Natural killer cell (primary cell): ENCODE results near the gene FASTK. TPM values are rescaled to one million over a fixed set of nuclear protein-coding genes. Genes with fewer than 3 reads are reported as not detected.

Experiments used
- ATAC-seq, 3 donors: fragments of 150-1000 bp in 2 of 3; fragments of 200-7000 bp in 1 of 3; cut with Tn5 transposase; 1 replicate in 1 of 3; 2 replicates in 2 of 3; pipeline ENCODE4 v1.10.0; 2021; ENCODE audit warnings: mild to moderate bottlenecking in 2 of 3, moderate library complexity in 2 of 3
- DNase-seq, 2 donors: peaks; one replicate each; pipeline versions ENCODE4 v3.0.0 to v3.0.0-alpha.2; 2013 to 2021; ENCODE audit warnings: mixed read lengths in 1 of 2
- H3K27ac ChIP-seq: one replicate; pipeline ENCODE4 v1.5.1; 2013; ENCODE audit warnings: mild to moderate bottlenecking, low read length
- H3K27me3 ChIP-seq: one replicate; pipeline ENCODE4 v1.6.1; 2013; ENCODE audit warnings: low read length; ENCODE audit not compliant: control insufficient read depth, insufficient read depth
- H3K36me3 ChIP-seq: one replicate; pipeline ENCODE4 v1.6.1; 2013; ENCODE audit warnings: low read length; ENCODE audit not compliant: control insufficient read depth, insufficient read depth
- H3K4me1 ChIP-seq: one replicate; pipeline ENCODE4 v1.6.1; 2013; ENCODE audit warnings: low read length; ENCODE audit not compliant: control insufficient read depth, insufficient read depth
- H3K4me3 ChIP-seq: one replicate; pipeline ENCODE4 v1.5.1; 2013; ENCODE audit warnings: low read length
- H3K9me3 ChIP-seq: one replicate; pipeline ENCODE4 v1.6.1; 2013; ENCODE audit warnings: low read length; ENCODE audit not compliant: control insufficient read depth, insufficient read depth
- H3K27ac Mint-ChIP-seq, 2 donors: one replicate each; pipeline ENCODE4 v1.8.0; 2022; ENCODE audit warnings: mild to moderate bottlenecking in 2 of 2, mixed read lengths in 2 of 2, moderate library complexity in 1 of 2
- H3K27me3 Mint-ChIP-seq, 2 donors: one replicate each; pipeline ENCODE4 v1.8.0; 2022; ENCODE audit warnings: low read depth in 2 of 2, mixed read lengths in 2 of 2
- H3K36me3 Mint-ChIP-seq: one replicate; pipeline ENCODE4 v1.8.0; 2022; ENCODE audit warnings: mixed read lengths
- H3K4me1 Mint-ChIP-seq, 2 donors: one replicate each; pipeline ENCODE4 v1.8.0; 2022; ENCODE audit warnings: mixed read lengths in 2 of 2
- H3K4me3 Mint-ChIP-seq: one replicate; pipeline ENCODE4 v1.8.0; 2022; ENCODE audit warnings: mild to moderate bottlenecking, moderate library complexity, mixed read lengths
- H3K9me3 Mint-ChIP-seq, 2 donors: one replicate each; pipeline ENCODE4 v1.8.0; 2022; ENCODE audit warnings: mixed read lengths in 2 of 2
- whole genome bisulfite sequencing: methylation state at CpG from one replicate; pipeline ENCODE4 v1.1.7; 2013; ENCODE audit warnings: missing lambda C conversion rate; ENCODE audit not compliant: insufficient coverage; 5-methylcytosine and 5-hydroxymethylcytosine counted together
- intact Hi-C: fragments of 100-400 bp; cut with micrococcal nuclease; formaldehyde crosslinking; loops from one replicate; pipeline ENCODE4 v1.14.2; 2022
- total RNA-seq, 4 donors: library from RNA; stranded (reverse); fragments of 120-200 nt in 1 of 4; gene quantifications; one replicate each; pipeline versions ENCODE4 v1.2.3 to v1.2.4, GENCODE V29; 2013 to 2022
- TF ChIP-seq, protein P1 (sequence below): fragments of 200-600 bp; IDR thresholded peaks from one replicate; pipeline ENCODE4 v1.8.0; 2022; ENCODE audit warnings: antibody characterized with exemption

The FASTK gene
- total RNA-seq, 3 donors from 2014 or later (not counting 1 experiment from before 2014, with no cell fraction given): 72.8 to 89.4 (median 85.2) TPM

DNA sequence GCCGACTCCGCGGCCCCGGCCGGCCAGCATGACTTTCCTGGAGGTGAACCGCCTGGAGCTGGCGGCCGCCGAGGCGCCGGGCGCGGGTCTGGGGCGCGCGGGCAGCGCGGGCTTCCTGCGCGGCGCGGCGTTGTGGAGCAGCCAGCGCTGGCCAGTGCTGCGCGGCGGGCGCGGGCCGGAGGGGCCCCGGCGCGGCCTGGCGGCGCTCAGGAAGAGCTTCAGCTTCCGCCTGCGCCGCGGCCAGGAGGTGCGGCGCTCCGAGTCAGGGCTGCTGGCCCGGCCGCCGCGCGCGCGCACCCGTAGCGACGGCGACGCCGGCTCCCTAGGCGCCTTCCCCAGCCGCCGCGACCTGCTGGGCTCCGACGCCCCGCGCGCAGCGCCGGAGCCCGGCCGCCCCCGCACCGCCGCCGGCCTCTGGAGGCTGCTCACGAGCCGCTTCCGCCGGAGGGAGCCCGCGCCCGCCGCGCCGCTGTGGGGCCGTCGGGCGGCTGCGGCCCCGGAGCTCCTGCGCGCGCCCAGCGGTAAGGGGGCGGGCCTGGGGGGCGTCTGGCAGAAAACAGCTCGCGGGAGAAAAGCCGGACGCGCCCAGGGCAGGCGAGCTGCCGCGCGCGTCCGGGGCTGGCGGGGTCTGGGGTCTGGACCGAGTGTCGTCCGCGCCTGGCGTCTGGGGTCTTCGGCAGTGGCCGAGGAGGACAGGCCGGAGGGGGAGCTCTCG is 34.7 kb upstream of the FASTK start:
- H3K36me3 ChIP-seq: peaks cover 7% of the 10 kb centered on the region
- H3K4me3 ChIP-seq: no peak overlapping the region
- no peaks in the 10 kb centered on the region for H3K27me3 Mint-ChIP-seq
- H3K27me3 ChIP-seq: peaks cover 2% of the 10 kb centered on the region
- no peak overlapping the region for H3K27ac ChIP-seq
- H3K4me1 ChIP-seq: peaks cover 11% of the 10 kb centered on the region
- DNase-seq (peak in 1 of 2 donors; percentile 57), ATAC-seq (peak in 2 of 3 donors; percentile 46 to 66)
- no peak overlapping the region for H3K27ac Mint-ChIP-seq
- TF ChIP-seq, protein P1, sequence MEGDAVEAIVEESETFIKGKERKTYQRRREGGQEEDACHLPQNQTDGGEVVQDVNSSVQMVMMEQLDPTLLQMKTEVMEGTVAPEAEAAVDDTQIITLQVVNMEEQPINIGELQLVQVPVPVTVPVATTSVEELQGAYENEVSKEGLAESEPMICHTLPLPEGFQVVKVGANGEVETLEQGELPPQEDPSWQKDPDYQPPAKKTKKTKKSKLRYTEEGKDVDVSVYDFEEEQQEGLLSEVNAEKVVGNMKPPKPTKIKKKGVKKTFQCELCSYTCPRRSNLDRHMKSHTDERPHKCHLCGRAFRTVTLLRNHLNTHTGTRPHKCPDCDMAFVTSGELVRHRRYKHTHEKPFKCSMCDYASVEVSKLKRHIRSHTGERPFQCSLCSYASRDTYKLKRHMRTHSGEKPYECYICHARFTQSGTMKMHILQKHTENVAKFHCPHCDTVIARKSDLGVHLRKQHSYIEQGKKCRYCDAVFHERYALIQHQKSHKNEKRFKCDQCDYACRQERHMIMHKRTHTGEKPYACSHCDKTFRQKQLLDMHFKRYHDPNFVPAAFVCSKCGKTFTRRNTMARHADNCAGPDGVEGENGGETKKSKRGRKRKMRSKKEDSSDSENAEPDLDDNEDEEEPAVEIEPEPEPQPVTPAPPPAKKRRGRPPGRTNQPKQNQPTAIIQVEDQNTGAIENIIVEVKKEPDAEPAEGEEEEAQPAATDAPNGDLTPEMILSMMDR: no peak
- H3K4me3 Mint-ChIP-seq: peak overlapping the region; percentile 47
- intact Hi-C loops: no loop called here
- 10% methylated on average over 114 of the region's 114 CpGs for WGBS
- H3K9me3 Mint-ChIP-seq: no peaks in the 10 kb centered on the region
- peaks cover 0 to 9% of the 10 kb centered on the region in 2 donors for H3K4me1 Mint-ChIP-seq
- no peaks in the 10 kb centered on the region for H3K9me3 ChIP-seq
- H3K36me3 Mint-ChIP-seq: no peaks in the 10 kb centered on the region

GRCh38 chr7:151114151-151115090 is 33.8 kb upstream of the FASTK start:
- Histone ChIP-seq H3K27ac (no peak overlapping the region), H3K4me1 (peaks cover 11% of the 10 kb centered on the region), H3K36me3 (peaks cover 3% of the 10 kb centered on the region), H3K9me3 (no peaks in the 10 kb centered on the region), H3K27me3 (peaks cover 2% of the 10 kb centered on the region), H3K4me3 (no peak overlapping the region)
- ATAC-seq (peak in 1 of 3 donors; percentile 5), DNase-seq (no peak)
- Mint-ChIP-seq H3K9me3 (no peaks in the 10 kb centered on the region), H3K4me1 (peaks cover 0 to 12% of the 10 kb centered on the region in 2 donors), H3K36me3 (no peaks in the 10 kb centered on the region), H3K4me3 (peak overlapping the region; percentile 17), H3K27me3 (no peaks in the 10 kb centered on the region), H3K27ac (no peak overlapping the region)
- TF ChIP-seq, protein P1: no peak
- 39% methylated on average over 101 of the region's 101 CpGs for WGBS
- intact Hi-C loops: no loop called here

DNA sequence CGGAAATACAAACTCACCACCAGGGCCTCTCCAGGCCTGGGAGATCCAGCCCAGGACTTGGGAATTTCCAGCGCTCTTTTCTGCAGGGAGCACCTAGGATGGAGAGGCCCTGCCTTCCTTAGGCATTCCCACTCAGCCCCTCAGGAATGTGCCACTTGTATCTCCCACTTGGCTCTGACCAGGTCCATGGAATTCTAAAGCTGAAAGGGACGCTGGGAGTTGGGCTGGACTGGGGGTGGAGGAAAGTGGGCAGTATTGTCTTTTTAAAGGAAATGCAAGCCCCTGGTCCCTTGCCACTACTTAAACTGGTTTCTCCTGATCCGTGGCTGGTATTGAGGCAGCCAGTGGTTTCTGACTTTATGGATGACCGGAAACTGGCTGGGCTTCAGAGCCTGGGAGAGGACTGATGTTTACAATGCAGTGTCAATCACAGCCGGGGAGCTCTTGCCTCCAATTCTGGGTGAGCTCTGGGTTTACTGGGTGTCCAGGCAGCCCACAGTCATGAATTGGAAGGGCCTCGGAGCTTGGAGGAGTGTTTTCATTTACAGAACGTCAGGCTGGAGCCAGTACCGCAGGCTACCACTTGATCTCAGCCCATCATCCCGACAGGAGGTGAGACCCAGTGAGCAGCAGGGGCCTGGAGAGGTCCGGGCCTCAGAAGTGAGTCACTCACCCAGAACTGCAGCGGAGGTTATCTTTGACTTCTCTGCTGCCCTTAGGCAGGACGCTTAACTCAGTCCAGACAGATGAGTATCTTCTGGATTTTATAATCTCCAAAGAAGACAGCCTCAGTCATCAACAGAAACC is 32.9 kb upstream of the FASTK start:
- Histone ChIP-seq H3K4me1 (peaks cover 11% of the 10 kb centered on the region), H3K9me3 (no peaks in the 10 kb centered on the region), H3K36me3 (no peaks in the 10 kb centered on the region), H3K4me3 (no peak overlapping the region), H3K27ac (no peak overlapping the region), H3K27me3 (peaks cover 2% of the 10 kb centered on the region)
- Mint-ChIP-seq H3K36me3 (no peaks in the 10 kb centered on the region), H3K27me3 (no peaks in the 10 kb centered on the region), H3K4me3 (peak overlapping the region; percentile 17), H3K4me1 (peaks cover 0 to 12% of the 10 kb centered on the region in 2 donors), H3K9me3 (no peaks in the 10 kb centered on the region), H3K27ac (no peak overlapping the region)
- 93% methylated on average over 13 of the region's 13 CpGs for WGBS
- ATAC-seq (no peak), DNase-seq (no peak)
- TF ChIP-seq, protein P1: no peak
- intact Hi-C loops: no loop called here
